Measurements from ENCODE around the gene FRMD4A.

- TF ChIP-seq, protein P1, sequence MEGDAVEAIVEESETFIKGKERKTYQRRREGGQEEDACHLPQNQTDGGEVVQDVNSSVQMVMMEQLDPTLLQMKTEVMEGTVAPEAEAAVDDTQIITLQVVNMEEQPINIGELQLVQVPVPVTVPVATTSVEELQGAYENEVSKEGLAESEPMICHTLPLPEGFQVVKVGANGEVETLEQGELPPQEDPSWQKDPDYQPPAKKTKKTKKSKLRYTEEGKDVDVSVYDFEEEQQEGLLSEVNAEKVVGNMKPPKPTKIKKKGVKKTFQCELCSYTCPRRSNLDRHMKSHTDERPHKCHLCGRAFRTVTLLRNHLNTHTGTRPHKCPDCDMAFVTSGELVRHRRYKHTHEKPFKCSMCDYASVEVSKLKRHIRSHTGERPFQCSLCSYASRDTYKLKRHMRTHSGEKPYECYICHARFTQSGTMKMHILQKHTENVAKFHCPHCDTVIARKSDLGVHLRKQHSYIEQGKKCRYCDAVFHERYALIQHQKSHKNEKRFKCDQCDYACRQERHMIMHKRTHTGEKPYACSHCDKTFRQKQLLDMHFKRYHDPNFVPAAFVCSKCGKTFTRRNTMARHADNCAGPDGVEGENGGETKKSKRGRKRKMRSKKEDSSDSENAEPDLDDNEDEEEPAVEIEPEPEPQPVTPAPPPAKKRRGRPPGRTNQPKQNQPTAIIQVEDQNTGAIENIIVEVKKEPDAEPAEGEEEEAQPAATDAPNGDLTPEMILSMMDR (IDR thresholded peaks at IDR 0.05), result no peak
- TF ChIP-seq POLR2A (IDR thresholded peaks at IDR 0.05), result no peak
Measured at GRCh38 chr10:14156104-14156503, 174.6 kb downstream of the FRMD4A start.
